Endothelial cell of hepatic sinusoid (primary cell): Measurements from ENCODE around the gene TWNK.

Source experiments
- in situ Hi-C: cut with HindIII; loops from 2 replicates; pipeline ENCODE4 v1.10.0; 2017; ENCODE audit warnings: low sequenced_read_pairs

TWNK gene

DNA sequence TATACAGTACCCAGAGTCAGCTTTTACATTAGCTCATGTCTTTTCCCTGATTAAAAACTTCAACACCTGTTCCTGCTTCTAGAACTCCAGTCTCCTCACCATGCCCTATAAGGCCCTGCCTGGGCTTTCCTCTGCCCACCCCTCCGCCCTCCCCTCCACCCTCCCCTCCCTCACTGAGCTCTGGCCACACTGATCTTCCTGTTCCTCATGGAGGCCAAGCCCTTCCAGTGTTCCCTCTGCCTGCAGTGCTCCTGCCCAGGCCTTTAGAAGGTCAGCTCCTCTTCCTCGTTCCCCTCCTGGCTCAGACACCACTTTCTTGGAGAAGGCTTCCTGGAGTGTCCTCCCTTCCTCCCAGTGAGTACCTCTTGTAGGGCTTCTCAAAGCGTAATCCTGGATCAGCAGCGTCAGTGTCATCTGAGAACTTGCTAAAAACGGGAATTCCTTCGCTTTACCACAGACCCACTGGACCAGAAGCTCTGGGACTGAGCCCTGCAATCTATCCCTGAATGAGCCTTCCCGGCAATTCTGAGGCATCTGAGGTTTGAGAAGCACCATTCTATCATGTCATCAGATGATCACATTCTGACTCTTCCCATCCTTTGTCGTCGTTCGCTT, 39.9 kb downstream of the TWNK start:
- in situ Hi-C loops = no loop called here

DNA sequence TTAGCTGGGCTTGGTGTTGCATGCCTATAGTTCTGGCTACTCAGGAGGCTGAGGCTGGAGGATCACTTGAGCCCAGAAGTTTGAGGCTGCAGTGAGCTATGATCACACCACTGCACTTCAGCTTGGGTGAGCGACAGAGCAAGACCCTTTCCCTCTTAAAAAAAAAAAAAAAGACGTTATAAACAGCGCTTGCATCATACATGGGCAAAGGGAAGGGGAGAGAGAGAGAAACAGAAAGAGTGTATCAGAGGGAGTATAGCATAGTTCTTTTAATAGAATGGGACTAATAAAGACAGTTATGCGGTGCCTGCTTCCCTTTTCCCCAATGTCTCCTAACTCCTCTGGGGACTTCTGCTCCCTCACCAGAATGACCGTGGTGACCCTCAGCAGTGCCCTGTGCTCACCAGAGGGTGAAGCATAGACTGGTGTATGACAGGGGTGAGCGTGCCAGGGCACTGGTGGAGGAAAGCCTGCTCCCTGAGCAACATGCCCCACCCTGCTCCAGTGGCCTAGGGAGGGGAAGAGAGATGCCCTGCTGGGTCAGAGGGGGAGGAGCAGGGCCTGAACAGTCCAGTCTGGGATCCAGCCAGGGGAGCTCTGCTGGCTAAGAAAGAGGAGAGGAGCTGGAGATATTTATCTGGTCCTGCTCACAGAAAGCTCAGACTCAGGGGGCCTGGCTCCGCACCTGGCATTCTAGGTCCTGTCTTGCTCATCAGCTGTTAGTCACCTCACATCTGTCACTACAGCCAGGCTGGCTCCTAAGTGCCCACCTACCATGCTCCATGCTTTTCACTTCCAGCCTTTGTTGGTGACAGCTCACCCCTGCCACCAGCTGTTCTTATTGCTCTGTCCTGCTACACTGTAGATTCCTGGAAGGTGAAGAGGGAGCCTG, 41.3 kb downstream of the TWNK start:
- in situ Hi-C loops = no loop called here

DNA sequence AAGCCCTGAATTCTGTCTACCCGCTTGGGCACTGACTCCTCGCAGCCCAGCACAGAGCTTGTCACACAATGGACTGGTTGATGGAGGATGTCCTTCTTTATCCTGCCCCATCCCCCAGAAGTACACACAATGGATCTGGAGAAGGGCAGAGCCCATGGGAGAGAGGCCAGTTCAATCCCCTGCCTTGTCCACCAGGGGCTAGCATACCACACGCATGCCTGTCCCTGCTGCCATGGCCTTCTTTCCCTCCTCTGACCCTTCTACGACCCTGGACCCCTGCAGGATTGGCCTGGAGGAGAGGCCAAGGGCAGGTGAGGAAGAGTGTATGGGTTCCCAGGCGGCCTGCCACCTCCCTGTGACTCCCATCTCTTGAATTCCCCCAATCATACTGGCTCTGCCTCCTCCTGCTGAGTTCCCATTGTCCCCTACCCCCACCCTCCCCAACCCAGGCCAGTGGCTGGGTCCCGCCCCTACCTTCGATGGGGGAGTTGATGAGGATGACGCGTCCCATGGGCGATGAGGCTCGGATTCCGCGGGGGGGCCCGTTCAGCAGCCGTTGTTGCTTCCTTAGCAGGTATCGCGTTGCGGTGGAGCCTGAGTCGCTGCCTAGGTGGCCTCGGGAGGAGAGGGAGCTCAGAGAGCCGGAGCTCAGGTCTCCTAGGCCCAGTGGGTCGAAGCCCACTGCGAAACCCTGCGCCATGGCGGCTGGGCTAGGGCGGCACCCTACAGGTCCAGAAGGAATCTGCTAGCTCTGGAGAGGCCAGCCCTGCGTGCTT, 42.4 kb downstream of the TWNK start:
- in situ Hi-C loops = loop anchor here (5.0 kb wide), 1 partner anchor 32 kb away; the partner anchor contains the start of gene LZTS2

GRCh38 chr10:101030496-101031127, 43.3 kb downstream of the TWNK start:
- in situ Hi-C loops = loop anchor here (5.0 kb wide), 1 partner anchor 33 kb away; the partner anchor contains the start of gene LZTS2

DNA sequence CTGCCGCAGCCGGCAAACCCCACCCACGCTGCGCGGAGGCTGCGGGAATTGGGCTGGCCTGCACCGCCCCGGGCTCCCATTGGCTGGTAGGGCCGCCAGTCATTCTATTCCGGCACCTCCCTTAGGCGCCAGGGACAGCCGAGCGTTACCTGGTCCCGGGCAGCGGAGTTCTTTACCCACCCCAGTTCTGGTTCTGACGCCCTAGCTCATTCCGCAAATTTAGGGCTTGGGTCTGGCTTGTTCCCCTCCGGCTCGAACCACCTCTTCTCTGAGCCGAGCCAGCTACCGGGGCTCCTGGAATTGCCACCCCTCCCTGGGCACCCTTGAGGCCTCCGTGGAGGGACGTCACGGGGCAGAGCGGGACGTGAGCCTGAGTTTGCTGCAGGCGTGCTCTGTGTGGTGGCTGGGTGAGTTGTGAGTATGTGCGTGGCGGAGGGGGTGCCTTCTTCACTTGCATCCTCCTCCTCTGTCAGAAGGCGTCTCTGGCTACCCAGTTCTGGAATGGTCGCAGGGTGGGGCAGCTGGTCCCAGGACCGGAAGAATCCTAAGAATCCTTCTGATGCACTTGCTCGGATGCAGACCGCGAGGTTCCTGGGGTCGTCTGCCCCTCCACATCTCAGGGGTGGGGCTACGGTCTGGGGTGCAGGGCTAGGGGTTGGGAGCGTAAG, 43.9 kb downstream of the TWNK start, which contains the start of the genes PDZD7 and SFXN3:
Gene PDZD7, minus strand, starts transcription at position 2 of the 668 bp plus-strand sequence. CDS start 910 bp downstream, outside the sequence.
Gene SFXN3, plus strand, starts transcription at position 107 of the 668 bp plus-strand sequence. CDS start 3,461 bp downstream, outside the sequence.
- in situ Hi-C loops = loop anchor here (5.0 kb wide), 1 partner anchor 34 kb away; the partner anchor contains the start of gene LZTS2

GRCh38 chr10:101031796-101032636, 44.7 kb downstream of the TWNK start:
- in situ Hi-C loops = loop anchor here (5.0 kb wide), 1 partner anchor 35 kb away; the partner anchor contains the start of gene LZTS2

- in situ Hi-C loops = loop anchor here (5.0 kb wide), 1 partner anchor 35 kb away; the partner anchor contains the start of gene LZTS2
Observed at GRCh38 chr10:101032637-101033224, 45.4 kb downstream of the TWNK start.

DNA sequence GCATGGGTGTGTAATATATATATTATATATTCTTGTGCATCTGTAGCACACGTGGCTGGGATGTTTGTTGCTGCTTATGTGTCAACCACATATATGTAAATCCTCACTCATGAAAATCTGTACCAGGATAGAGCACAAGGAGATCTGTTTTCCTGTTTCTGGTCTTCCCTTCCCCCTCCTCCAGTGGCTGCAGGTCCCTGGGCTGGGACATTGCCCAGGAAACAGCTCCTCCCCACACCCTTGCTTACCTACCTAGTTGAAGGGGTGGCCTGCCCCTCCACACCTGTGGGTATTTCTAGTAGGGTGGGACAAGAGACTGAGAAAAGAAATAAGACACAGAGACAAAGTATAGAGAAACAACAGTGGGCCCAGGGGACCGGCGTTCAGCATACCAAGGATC, 45.9 kb downstream of the TWNK start:
- in situ Hi-C loops = loop anchor here (5.0 kb wide), 1 partner anchor 36 kb away; the partner anchor contains the start of gene LZTS2

DNA sequence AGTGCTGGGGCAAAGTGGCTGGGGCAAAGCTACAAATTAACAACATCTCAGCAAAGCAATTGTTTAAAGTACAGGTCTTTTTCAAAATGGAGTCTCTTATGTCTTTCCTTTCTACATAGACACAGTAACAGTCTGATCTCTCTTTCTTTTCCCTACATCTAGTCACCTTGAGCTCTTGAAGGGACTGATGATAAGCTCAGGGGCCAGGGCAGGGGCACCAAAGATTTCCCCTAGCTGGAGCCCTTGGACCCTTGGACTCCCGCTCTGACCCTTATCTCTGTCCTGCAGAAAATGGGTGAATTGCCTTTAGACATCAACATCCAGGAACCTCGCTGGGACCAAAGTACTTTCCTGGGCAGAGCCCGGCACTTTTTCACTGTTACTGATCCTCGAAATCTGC, 47.1 kb downstream of the TWNK start:
- in situ Hi-C loops = loop anchor here (5.0 kb wide), 1 partner anchor 37 kb away; the partner anchor contains the start of gene LZTS2

DNA sequence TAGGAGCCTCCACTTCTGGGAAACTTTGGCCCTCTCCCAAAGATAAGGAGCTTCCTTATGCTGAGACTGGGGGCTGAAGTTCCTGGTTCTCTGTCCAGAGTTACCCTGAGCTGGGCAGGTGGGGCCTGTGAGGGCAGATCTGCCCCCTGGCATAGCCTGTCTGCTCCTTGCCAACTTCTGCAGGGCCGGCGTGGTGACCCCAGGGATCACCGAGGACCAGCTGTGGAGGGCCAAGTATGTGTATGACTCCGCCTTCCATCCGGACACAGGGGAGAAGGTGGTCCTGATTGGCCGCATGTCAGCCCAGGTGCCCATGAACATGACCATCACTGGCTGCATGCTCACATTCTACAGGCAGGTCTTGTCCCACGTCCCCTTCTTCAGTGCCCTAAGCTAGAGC, 48.0 kb downstream of the TWNK start:
- in situ Hi-C loops = no loop called here

- in situ Hi-C loops = no loop called here
Observed at GRCh38 chr10:101035916-101036702, 48.8 kb downstream of the TWNK start.

DNA sequence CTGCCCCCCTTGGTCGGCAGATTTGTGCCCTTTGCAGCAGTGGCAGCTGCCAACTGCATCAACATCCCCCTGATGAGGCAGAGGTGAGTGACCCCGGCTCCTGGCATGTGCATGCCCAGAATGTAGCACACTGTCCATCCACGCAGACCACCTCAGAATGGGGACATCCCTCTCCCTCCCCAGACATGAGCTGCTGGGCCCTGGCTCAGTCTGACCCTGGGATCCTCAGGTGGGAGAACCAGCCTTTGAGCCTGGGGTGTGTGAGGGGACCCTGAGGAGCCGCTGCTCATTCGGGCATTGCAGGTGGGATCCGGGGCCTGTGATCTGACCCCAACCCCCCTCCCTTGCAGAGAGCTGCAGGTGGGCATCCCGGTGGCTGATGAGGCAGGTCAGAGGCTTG, 49.4 kb downstream of the TWNK start:
- in situ Hi-C loops = no loop called here

- in situ Hi-C loops = no loop called here
Observed at GRCh38 chr10:101038484-101038883, 51.1 kb downstream of the TWNK start.

GRCh38 chr10:101040061-101040460, 52.7 kb downstream of the TWNK start:
- in situ Hi-C loops = no loop called here

DNA sequence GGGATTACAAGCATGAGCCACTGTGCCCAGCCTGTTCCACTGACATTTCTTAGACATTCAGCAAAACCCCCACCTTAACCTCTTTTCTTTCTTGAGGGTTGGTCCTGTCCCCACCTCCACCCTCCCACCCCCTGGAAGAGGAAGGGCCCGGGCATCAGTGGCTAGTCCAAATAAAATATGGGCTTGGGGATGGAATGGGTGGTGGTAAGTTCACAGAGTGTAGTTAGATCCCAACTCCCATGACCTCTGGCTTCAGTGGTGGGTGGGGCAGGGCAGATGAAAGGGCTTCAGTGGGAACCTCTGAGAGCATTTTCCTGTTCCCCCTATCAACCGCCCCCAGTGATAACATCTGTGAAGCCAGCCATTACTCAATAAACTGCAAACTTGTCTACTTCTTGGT, 53.5 kb downstream of the TWNK start:
- in situ Hi-C loops = no loop called here

DNA sequence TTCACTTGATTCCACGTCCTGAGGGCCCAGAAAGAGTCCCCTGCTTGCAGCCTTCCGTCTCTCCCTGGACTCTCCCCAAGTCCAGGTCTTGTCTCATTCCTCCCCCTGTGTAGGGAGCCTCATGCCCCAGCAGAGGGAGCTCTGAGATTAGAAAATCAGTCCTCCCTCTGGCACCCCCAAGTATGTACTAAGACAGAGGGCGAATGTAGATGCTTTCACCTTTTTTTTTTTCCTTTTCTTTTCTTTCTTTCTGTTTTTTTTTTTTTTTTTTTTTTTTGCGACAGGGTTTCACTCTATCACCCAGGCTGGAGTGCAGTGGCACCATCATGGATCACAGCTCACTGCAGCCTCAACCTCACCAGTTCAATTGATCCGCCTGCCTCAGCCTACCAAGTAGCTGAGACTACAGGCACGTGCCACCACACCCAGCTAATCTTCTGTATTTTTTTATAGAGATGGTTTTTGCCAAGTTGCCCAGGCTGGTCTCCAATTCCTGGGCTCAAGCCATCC, 54.0 kb downstream of the TWNK start:
- in situ Hi-C loops = no loop called here

DNA sequence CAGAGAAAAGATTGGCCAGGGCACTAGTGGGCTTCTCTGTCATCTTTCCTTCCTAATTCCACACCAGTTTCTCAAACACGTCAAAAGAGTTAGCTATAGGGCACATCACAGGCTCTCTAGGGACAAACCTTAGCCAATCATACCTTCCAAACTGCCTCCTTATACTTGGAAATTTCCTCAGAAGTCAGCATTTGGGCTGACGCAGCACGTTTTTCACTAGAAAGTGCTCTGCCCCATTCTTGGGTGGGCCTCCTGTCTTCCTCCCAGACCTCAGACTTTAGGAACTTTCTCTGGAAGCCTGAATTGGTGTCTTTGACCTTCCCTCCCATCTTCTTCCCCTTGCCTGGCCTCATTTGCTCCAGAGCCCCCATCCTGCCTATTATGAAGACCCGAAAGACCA, 54.8 kb downstream of the TWNK start:
- in situ Hi-C loops = no loop called here
